ENCODE measurements around the gene PAK2. TPM values are rescaled to one million over a fixed set of nuclear protein-coding genes. Genes with fewer than 3 reads are reported as not detected.

Gene PAK2
- polyA plus RNA-seq, 1 of the 3 experiments (the other 2 are of a cell fraction), result 27.9 TPM

- CTCF ChIA-PET, result interaction anchor here (0.6 kb wide), 1 partner anchor 103 kb away, joined by 3 read pairs; no protein-coding TSS in a partner anchor
- H3K4me2 ChIP-seq, result peak within 1 kb of the TSS; percentile 90
- peaks cover 32% of the 10 kb centered on the region; the same call in 1 of the 2 replicates for H3K79me2 ChIP-seq (ENCODE audit: insufficient read depth)
- H3K36me3 ChIP-seq (replicated peaks in 1 of 2; ENCODE audit: control insufficient read depth in 1 of 2, insufficient read depth in 2 of 2, low read length in 1 of 2), result no peaks in the 10 kb centered on the region
- H3K4me3 ChIP-seq (ENCODE audit: low read depth in 2 of 2, low read length in 1 of 2), result peak within 1 kb of the TSS; percentile 76 to 80
- peak within 1 kb of the TSS; percentile 80 for H3K9ac ChIP-seq
- peak within 1 kb of the TSS; percentile 85 to 86 for H3K27ac ChIP-seq (ENCODE audit: low read depth in 2 of 2, low read length in 1 of 2)
- TF ChIP-seq SMC3 (IDR thresholded peaks at IDR 0.05; ENCODE audit: low read depth, low read length) (no peak), PBX3 (IDR thresholded peaks at IDR 0.05) (peak; percentile 3), FOXJ3 (CRISPR knock-in tag; IDR thresholded peaks at IDR 0.05) (no peak), FOXM1 (IDR thresholded peaks at IDR 0.05; ENCODE audit: low read depth) (no peak), MAX (IDR thresholded peaks at IDR 0.05; ENCODE audit: low read depth) (peak; percentile 34; the same call in 1 of the 2 replicates), USF2 (IDR thresholded peaks at IDR 0.05; ENCODE audit: borderline replicate concordance, low read depth, low read length) (no peak), GATA2 (CRISPR knock-in tag; IDR thresholded peaks at IDR 0.05) (no peak), ZBTB33 (IDR thresholded peaks at IDR 0.05; ENCODE audit: borderline replicate concordance, low read depth) (0 out of 2 replicates have a peak, but pooled peaks have one; percentile 45), ELF1 (IDR thresholded peaks at IDR 0.05) (no peak), EP300 (IDR thresholded peaks at IDR 0.05; ENCODE audit: borderline replicate concordance in 1 of 2, low read depth in 1 of 2, low read length in 1 of 2) (no peak), SIN3A (IDR thresholded peaks at IDR 0.05; ENCODE audit: borderline replicate concordance, low read depth, low read length) (peak; percentile 65; the same call in 1 of the 2 replicates), NRF1 (IDR thresholded peaks at IDR 0.05; ENCODE audit: low read depth, low read length) (peak; percentile 95), TCF12 (IDR thresholded peaks at IDR 0.05) (0 out of 2 replicates have a peak, but pooled peaks have one; percentile 13), TAF1 (IDR thresholded peaks at IDR 0.05; ENCODE audit: borderline replicate concordance, low read depth, low read length) (no peak; the same call in 1 of the 2 replicates), EZH2phosphoT487 (IDR thresholded peaks at IDR 0.05; ENCODE audit: borderline replicate concordance, low read depth) (no peak), MXI1 (IDR thresholded peaks at IDR 0.05; ENCODE audit: low read depth, low read length) (peak; percentile 49)
- no peaks in the 10 kb centered on the region for H3K9me3 ChIP-seq
- H4K20me1 ChIP-seq (ENCODE audit: insufficient read depth), result no peaks in the 10 kb centered on the region
- WGBS (ENCODE audit: low lambda C conversion rate), result 0% methylated on average over 4 of the region's 68 CpGs
- peaks cover 16% of the 10 kb centered on the region for H3F3A ChIP-seq (replicated peaks; ENCODE audit: insufficient read depth)
- H2AFZ ChIP-seq (ENCODE audit: low read depth), result peak within 1 kb of the TSS; percentile 98
- POLR2A ChIA-PET, result interaction anchor here (0.7 to 1.7 kb wide), 4 partner anchors 28 to 156 kb away, joined by 3 to 6 read pairs (median 4); partner anchors contain the start of genes FBXO45, PAK2, SENP5 and WDR53
- DNase-seq, result peak; percentile 99
- H3K27me3 ChIP-seq (ENCODE audit: insufficient read depth), result no peaks in the 10 kb centered on the region
- H3K9me2 ChIP-seq, result no peaks in the 10 kb centered on the region
- H3K4me1 ChIP-seq (ENCODE audit: control insufficient read depth in 1 of 2, insufficient read depth in 2 of 2, low read depth in 1 of 2, low read length in 1 of 2), result peaks cover 0 to 3% of the 10 kb centered on the region in 2 experiments; a peak in 1 of 4 replicates
Observed at GRCh38 chr3:196711838-196712513, 27.7 kb upstream of the PAK2 start, which contains the start of the genes CEP19 and PIGX. TSS of gene CEP19 (minus strand) at chr3:196712250. CDS start at chr3:196708657, 3,593 bp downstream. TSS of gene PIGX (plus strand) at chr3:196712377.
